SK-N-SH treated with all-trans-retinoic acid at 6 μM for 48 hours (cell line): Measurements from ENCODE around the gene PALLD.

Experiments
- ATAC-seq: fragments of 200-7000 bp; cut with Tn5 transposase; 3 replicates; pipeline ENCODE4 v1.9.1; 2020; ENCODE audit warnings: mild to moderate bottlenecking, moderate library complexity
- ARNTL ChIP-seq: fragments of 450-650 bp; formaldehyde crosslinking; IDR thresholded peaks from 2 replicates; pipeline ENCODE4 v1.5.0; 2020; ENCODE audit warnings: low read depth, mild to moderate bottlenecking, moderate library complexity, borderline replicate concordance
- BACH2 ChIP-seq: fragments of 250-450 bp; sonication (Bioruptor Pico); IDR thresholded peaks from 2 replicates; pipeline ENCODE4 v1.9.0; 2021; ENCODE audit warnings: mild to moderate bottlenecking, borderline replicate concordance
- CSDC2 ChIP-seq: fragments of 250-450 bp; sonication (Bioruptor Pico); IDR thresholded peaks from 2 replicates; pipeline ENCODE4 v1.5.0; 2020; ENCODE audit warnings: mild to moderate bottlenecking, moderate library complexity
- ESRRG ChIP-seq: fragments of 250-450 bp; sonication (Bioruptor Pico); IDR thresholded peaks from 2 replicates; pipeline ENCODE4 v1.6.1; 2021; ENCODE audit warnings: mild to moderate bottlenecking
- GLIS3 ChIP-seq: fragments of 250-450 bp; sonication (Bioruptor Pico); IDR thresholded peaks from 2 replicates; pipeline ENCODE4 v1.5.0; 2020; ENCODE audit warnings: mild to moderate bottlenecking, moderate library complexity
- ISL1 ChIP-seq: fragments of 250-450 bp; sonication (Bioruptor Pico); IDR thresholded peaks from 2 replicates; pipeline ENCODE4 v2.1.2; 2022; ENCODE audit warnings: mild to moderate bottlenecking, moderate library complexity
- OSR1 ChIP-seq: fragments of 250-450 bp; sonication (Bioruptor Pico); IDR thresholded peaks from 2 replicates; pipeline ENCODE4 v1.8.0; 2022; ENCODE audit warnings: moderate library complexity, mild to moderate bottlenecking, inconsistent platforms
- PPARA ChIP-seq: fragments of 250-450 bp; sonication (Bioruptor Pico); IDR thresholded peaks from 2 replicates; pipeline ENCODE4 v1.5.0; 2020; ENCODE audit warnings: mild to moderate bottlenecking, borderline replicate concordance
- RARB ChIP-seq: fragments of 250-450 bp; sonication (Bioruptor Pico); IDR thresholded peaks from 2 replicates; pipeline ENCODE4 v1.8.0; 2021; ENCODE audit warnings: mild to moderate bottlenecking, moderate library complexity
- SNAI2 ChIP-seq: fragments of 250-450 bp; sonication (Bioruptor Pico); IDR thresholded peaks from 2 replicates; pipeline ENCODE4 v1.5.0; 2020; ENCODE audit warnings: mild to moderate bottlenecking, moderate library complexity
- TCF4 ChIP-seq: fragments of 250-450 bp; sonication (Bioruptor Pico); IDR thresholded peaks from 2 replicates; pipeline ENCODE4 v1.8.0; 2021; ENCODE audit warnings: mild to moderate bottlenecking, moderate library complexity, borderline replicate concordance
- TOX ChIP-seq: fragments of 250-450 bp; sonication (Bioruptor Pico); IDR thresholded peaks from 2 replicates; pipeline ENCODE4 v1.8.0; 2021; ENCODE audit warnings: mild to moderate bottlenecking, moderate library complexity, borderline replicate concordance
- ZC3H10 ChIP-seq: fragments of 250-450 bp; sonication (Bioruptor Pico); IDR thresholded peaks from 2 replicates; pipeline ENCODE4 v1.5.1; 2021; ENCODE audit warnings: mild to moderate bottlenecking, moderate library complexity
- ZFP3 ChIP-seq: fragments of 250-450 bp; sonication (Bioruptor Pico); IDR thresholded peaks from 2 replicates; pipeline ENCODE4 v1.5.0; 2020; ENCODE audit warnings: mild to moderate bottlenecking, moderate library complexity
- ZNF565 ChIP-seq: fragments of 450-650 bp; formaldehyde crosslinking; conservative IDR thresholded peaks from 2 replicates; pipeline ENCODE4 v1.5.0; 2020; ENCODE audit warnings: low read depth, mild to moderate bottlenecking, moderate library complexity
- ZNF8 ChIP-seq: fragments of 450-650 bp; formaldehyde crosslinking; IDR thresholded peaks from 2 replicates; pipeline ENCODE4 v1.5.0; 2020; ENCODE audit warnings: mild to moderate bottlenecking, moderate library complexity
- TF ChIP-seq, protein P1 (sequence below): fragments of 250-450 bp; sonication (Bioruptor Pico); IDR thresholded peaks from 2 replicates; pipeline ENCODE4 v1.5.1; 2021; ENCODE audit warnings: mild to moderate bottlenecking, moderate library complexity
- TF ChIP-seq, protein P2 (sequence below): fragments of 250-450 bp; sonication (Bioruptor Pico); IDR thresholded peaks from 2 replicates; pipeline ENCODE4 v1.5.1; 2020; ENCODE audit warnings: low read depth, mild to moderate bottlenecking, moderate library complexity
- TF ChIP-seq, protein P3 (sequence below): fragments of 250-450 bp; sonication (Bioruptor Pico); IDR thresholded peaks from 2 replicates; pipeline ENCODE4 v1.8.0; 2020; ENCODE audit warnings: mild to moderate bottlenecking, moderate library complexity, borderline replicate concordance
- TF ChIP-seq, protein P4 (sequence below): fragments of 250-450 bp; sonication (Bioruptor Pico); IDR thresholded peaks from 2 replicates; pipeline ENCODE4 v1.8.0; 2021; ENCODE audit warnings: low read depth, mild to moderate bottlenecking, moderate library complexity, borderline replicate concordance
- TF ChIP-seq, protein P5 (sequence below): fragments of 250-450 bp; sonication (Bioruptor Pico); IDR thresholded peaks from 2 replicates; pipeline ENCODE4 v1.5.0; 2020; ENCODE audit warnings: mild to moderate bottlenecking, moderate library complexity

Gene PALLD

DNA sequence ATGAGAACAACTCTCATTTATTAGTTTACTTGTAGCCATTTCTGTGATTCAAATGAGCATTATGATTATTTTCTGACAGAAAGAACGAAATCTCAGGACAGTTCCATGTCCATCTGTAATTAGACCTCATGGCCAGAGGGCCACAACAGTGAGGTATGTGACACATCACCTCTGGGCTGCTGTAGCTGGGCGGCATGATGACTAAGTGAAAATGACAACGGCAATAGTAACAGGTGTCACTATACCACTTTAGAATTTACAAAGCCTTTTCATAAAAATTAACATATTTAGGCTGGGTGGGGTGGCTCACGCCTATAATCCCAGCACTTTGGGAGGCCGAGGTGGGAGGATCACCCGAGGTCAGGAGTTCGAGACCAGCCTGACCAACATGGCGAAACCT is 260.6 kb downstream of the PALLD start:
- ATAC-seq = no peak
- TF ChIP-seq SNAI2 (CRISPR knock-in tag) (no peak), ESRRG (CRISPR knock-in tag) (no peak), ARNTL (no peak), CSDC2 (CRISPR knock-in tag) (no peak)

DNA sequence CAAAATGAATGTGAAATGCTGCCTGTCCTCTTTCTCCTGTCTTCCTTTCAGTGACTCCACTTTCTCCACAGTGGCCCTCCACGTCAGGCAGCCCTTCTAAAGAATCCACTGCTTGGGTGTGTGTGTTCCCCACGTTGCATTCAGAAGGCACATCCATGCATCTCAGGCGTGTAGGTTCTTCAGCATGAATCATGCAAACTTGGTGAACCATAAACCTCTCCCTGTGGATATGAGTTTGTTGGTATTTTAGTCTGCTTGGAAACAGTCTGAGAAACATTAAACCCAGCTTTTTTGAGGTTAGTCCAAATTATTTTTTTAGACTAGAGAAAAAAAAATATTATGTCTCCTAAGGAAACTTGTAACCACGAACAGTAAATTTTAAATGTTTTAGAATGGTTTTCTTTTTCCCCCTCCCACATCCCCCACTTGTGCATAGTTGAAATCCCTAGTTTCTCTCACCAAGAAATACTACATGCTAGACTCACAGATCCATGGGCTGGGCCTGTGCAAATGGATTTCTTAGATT is 261.6 kb downstream of the PALLD start:
- TF ChIP-seq TCF4 (CRISPR knock-in tag) (no peak), SNAI2 (CRISPR knock-in tag) (no peak), ZFP3 (CRISPR knock-in tag) (no peak), ARNTL (no peak)

DNA sequence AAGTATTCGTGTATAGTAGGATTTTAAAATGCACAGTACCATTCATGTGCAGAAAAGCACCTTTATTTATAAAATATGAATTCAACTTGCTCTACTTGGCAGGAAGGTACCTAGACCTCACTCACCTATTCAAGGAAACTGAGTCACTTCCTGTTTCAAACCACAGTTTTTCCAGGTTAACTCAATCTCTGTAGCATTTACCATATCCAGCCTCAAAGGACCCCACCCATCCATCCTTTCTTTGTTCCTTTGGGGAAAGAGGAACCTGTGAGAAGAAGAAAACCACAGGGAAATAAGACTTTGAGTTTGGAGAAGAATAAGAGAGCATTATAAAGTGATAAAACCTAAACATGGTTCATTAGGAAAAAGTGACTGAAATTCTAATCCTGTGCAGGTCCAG is 262.5 kb downstream of the PALLD start:
- no peak for ATAC-seq
- TF ChIP-seq ZNF8 (CRISPR knock-in tag) (no peak), PPARA (CRISPR knock-in tag) (no peak), TOX (no peak), ZFP3 (CRISPR knock-in tag) (no peak), BACH2 (no peak), GLIS3 (CRISPR knock-in tag) (no peak), TCF4 (CRISPR knock-in tag) (no peak), ESRRG (CRISPR knock-in tag) (no peak), ARNTL (no peak), SNAI2 (CRISPR knock-in tag) (no peak), ZNF565 (no peak), OSR1 (CRISPR knock-in tag) (no peak), ISL1 (CRISPR knock-in tag) (no peak)
- TF ChIP-seq, protein P1, sequence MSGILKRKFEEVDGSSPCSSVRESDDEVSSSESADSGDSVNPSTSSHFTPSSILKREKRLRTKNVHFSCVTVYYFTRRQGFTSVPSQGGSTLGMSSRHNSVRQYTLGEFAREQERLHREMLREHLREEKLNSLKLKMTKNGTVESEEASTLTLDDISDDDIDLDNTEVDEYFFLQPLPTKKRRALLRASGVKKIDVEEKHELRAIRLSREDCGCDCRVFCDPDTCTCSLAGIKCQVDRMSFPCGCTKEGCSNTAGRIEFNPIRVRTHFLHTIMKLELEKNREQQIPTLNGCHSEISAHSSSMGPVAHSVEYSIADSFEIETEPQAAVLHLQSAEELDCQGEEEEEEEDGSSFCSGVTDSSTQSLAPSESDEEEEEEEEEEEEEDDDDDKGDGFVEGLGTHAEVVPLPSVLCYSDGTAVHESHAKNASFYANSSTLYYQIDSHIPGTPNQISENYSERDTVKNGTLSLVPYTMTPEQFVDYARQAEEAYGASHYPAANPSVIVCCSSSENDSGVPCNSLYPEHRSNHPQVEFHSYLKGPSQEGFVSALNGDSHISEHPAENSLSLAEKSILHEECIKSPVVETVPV (CRISPR knock-in tag) = no peak
- TF ChIP-seq, protein P2, sequence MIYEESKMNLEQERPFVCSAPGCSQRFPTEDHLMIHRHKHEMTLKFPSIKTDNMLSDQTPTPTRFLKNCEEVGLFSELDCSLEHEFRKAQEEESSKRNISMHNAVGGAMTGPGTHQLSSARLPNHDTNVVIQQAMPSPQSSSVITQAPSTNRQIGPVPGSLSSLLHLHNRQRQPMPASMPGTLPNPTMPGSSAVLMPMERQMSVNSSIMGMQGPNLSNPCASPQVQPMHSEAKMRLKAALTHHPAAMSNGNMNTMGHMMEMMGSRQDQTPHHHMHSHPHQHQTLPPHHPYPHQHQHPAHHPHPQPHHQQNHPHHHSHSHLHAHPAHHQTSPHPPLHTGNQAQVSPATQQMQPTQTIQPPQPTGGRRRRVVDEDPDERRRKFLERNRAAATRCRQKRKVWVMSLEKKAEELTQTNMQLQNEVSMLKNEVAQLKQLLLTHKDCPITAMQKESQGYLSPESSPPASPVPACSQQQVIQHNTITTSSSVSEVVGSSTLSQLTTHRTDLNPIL = no peak
- TF ChIP-seq, protein P3, sequence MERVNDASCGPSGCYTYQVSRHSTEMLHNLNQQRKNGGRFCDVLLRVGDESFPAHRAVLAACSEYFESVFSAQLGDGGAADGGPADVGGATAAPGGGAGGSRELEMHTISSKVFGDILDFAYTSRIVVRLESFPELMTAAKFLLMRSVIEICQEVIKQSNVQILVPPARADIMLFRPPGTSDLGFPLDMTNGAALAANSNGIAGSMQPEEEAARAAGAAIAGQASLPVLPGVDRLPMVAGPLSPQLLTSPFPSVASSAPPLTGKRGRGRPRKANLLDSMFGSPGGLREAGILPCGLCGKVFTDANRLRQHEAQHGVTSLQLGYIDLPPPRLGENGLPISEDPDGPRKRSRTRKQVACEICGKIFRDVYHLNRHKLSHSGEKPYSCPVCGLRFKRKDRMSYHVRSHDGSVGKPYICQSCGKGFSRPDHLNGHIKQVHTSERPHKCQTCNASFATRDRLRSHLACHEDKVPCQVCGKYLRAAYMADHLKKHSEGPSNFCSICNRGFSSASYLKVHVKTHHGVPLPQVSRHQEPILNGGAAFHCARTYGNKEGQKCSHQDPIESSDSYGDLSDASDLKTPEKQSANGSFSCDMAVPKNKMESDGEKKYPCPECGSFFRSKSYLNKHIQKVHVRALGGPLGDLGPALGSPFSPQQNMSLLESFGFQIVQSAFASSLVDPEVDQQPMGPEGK = no peak
- TF ChIP-seq, protein P4, sequence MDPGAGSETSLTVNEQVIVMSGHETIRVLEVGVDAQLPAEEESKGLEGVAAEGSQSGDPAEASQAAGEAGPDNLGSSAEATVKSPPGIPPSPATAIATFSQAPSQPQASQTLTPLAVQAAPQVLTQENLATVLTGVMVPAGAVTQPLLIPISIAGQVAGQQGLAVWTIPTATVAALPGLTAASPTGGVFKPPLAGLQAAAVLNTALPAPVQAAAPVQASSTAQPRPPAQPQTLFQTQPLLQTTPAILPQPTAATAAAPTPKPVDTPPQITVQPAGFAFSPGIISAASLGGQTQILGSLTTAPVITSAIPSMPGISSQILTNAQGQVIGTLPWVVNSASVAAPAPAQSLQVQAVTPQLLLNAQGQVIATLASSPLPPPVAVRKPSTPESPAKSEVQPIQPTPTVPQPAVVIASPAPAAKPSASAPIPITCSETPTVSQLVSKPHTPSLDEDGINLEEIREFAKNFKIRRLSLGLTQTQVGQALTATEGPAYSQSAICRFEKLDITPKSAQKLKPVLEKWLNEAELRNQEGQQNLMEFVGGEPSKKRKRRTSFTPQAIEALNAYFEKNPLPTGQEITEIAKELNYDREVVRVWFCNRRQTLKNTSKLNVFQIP = no peak
- TF ChIP-seq, protein P5, sequence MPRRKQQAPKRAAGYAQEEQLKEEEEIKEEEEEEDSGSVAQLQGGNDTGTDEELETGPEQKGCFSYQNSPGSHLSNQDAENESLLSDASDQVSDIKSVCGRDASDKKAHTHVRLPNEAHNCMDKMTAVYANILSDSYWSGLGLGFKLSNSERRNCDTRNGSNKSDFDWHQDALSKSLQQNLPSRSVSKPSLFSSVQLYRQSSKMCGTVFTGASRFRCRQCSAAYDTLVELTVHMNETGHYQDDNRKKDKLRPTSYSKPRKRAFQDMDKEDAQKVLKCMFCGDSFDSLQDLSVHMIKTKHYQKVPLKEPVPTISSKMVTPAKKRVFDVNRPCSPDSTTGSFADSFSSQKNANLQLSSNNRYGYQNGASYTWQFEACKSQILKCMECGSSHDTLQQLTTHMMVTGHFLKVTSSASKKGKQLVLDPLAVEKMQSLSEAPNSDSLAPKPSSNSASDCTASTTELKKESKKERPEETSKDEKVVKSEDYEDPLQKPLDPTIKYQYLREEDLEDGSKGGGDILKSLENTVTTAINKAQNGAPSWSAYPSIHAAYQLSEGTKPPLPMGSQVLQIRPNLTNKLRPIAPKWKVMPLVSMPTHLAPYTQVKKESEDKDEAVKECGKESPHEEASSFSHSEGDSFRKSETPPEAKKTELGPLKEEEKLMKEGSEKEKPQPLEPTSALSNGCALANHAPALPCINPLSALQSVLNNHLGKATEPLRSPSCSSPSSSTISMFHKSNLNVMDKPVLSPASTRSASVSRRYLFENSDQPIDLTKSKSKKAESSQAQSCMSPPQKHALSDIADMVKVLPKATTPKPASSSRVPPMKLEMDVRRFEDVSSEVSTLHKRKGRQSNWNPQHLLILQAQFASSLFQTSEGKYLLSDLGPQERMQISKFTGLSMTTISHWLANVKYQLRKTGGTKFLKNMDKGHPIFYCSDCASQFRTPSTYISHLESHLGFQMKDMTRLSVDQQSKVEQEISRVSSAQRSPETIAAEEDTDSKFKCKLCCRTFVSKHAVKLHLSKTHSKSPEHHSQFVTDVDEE (CRISPR knock-in tag) = no peak

More for the DNA sequence above, 261.6 kb downstream of the PALLD start:
- ATAC-seq = peak; percentile 79

DNA sequence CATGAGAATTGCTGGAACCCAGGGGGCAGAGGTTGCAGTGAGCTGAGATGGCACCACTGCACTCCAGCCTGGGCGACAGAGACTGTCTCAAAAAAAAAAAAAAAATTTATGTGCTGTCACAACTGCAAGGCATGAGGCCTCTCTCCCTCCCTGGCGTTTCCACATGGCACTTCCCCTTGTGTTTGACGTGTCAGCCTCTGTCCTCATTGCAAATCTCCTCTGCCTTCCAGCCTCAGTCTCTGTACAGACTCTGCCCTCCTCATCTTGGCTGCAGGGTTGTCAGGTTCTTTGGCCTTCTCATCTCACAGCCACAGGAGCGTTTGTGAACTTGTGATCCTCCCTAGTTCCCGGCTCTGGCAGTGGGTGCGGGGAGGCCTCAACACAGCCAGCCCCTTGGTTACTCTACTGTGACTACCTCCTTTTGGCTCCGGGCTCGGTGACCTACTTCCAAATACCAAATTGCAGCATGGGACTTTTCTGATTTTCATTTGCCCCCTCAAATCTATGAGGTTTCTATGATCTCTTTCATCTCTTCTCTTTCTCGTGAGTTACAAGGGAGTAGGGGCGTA is 263.2 kb downstream of the PALLD start:
- ATAC-seq = no peak
- TF ChIP-seq GLIS3 (CRISPR knock-in tag) = no peak
- no peak for TF ChIP-seq TCF4 (CRISPR knock-in tag)
- TF ChIP-seq, protein P1 (CRISPR knock-in tag) = no peak
- TF ChIP-seq RARB = no peak
- no peak for TF ChIP-seq ZFP3 (CRISPR knock-in tag)
- TF ChIP-seq SNAI2 (CRISPR knock-in tag) = no peak
- TF ChIP-seq ARNTL = no peak
- TF ChIP-seq ZNF8 (CRISPR knock-in tag) = no peak
- TF ChIP-seq CSDC2 (CRISPR knock-in tag) = no peak
- TF ChIP-seq, protein P2 = no peak
- TF ChIP-seq ZC3H10 = no peak
- TF ChIP-seq TOX = no peak
- no peak for TF ChIP-seq ESRRG (CRISPR knock-in tag)
- TF ChIP-seq, protein P4 = no peak
